ENCODE results near the gene BBX.

Gene BBX

DNA sequence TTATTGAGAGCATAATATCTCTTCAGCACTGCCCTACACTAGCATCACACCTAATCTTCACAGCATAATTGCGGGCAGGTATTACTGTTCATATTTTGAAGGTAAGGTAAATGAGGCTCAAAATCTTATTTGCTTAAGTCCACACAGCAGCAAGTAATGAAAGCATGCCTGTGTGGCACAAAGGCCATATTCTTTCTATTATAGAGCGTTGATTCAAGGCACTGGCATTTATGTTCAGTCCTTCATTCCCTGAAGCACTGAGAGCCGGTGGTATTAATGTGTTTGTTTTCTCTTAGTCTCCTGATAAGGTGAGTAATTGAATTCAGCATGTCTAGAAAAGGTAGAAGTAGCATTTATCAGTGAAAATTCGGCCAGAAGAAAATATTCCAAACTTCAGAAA is 231.2 kb downstream of the BBX start:
- no peak for DNase-seq

DNA sequence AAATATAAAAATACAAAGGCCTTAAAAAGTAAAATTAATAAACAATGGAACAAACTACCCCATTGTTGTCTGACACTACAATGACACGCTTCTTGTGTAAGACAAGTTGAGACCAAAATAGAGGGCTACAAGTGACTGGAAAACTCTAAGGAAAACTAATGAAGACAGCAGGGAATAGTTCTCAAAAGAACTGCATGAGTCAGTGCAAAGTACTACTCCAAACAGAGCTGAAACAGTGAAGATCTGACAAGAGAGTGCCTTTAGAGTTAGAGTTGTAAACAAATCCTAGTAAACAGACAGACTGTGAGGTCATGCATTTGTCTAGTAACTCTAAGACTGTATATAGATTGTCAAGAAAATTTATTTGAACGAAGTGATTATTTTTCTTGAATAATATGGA is 233.9 kb downstream of the BBX start:
- DNase-seq, result no peak

DNA sequence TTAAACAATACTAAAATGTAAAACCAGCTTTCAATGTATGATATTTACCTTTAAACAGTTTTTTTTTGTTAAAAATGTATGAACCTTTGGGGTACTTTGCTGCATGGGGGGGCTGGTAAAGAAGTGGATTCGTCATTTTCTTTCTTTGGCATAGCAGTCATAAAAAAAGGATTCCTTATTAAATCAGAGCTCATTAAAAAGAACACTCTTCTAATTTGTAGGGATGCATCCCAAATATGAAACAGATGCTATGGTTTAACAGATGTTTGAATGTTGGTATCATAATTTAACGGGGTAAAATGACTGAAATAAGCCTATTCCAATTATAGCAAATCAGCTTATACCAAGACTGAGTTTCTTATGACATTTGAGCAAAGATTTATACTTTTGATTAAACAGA is 234.4 kb downstream of the BBX start:
- DNase-seq, result no peak

DNA sequence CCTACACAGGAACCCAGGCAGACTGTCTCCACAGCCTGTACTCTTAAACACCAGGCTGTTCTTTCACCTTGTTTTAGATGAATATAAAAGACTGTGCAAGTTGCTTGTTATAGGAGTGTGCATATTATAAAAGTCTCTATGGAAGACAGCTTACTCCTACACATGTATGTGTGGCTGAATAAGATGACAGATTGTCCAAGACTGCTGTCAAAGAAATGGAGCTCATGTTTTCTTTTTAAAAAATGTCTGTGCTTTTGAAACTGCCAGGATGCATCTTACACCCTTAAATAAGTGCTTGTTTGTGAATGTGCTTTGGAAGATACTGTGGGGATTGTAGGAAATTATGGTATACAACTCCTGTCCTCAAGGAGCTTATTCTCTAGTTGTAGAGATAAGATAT is 237.4 kb downstream of the BBX start:
- DNase-seq, result no peak

DNA sequence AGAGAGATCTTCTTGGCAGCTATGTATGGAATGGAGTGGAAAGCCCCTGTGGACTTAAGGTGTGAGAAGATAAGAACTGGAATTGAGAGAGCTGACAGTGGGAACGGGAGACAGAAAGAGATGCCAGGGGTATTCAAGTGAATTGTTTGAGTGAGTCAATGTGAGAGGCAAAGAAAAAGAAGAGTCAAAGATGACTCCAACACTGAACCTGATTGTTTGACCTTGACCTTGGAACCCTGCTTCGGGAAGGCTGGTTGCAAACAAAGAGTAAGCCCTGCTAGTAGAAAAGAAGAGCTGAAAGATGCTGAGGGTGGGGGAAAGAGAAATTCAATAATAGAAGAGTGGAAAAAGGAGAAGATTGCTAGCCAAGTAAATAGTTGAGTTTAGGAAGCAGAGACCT is 238.6 kb downstream of the BBX start:
- DNase-seq, result no peak

DNA sequence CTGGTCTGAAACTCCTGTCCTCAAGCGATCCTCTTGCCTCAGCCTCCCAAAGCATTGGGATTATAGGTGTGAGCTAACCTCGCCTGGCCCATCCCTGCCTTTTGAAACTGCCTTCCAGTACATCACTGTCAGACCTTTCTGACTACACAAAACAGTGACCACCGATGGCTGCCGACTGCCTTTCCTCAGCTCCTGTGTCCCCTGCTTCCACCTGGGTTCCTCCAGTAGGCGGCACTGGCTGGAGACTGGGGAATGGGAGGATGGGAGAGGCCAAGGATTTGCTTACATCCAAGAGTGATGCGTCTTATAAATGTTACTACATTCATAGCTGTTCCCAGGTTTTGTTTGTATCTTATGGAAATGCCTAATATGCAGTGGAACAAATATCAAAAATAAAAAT is 242.8 kb downstream of the BBX start:
- no peak for DNase-seq

DNA sequence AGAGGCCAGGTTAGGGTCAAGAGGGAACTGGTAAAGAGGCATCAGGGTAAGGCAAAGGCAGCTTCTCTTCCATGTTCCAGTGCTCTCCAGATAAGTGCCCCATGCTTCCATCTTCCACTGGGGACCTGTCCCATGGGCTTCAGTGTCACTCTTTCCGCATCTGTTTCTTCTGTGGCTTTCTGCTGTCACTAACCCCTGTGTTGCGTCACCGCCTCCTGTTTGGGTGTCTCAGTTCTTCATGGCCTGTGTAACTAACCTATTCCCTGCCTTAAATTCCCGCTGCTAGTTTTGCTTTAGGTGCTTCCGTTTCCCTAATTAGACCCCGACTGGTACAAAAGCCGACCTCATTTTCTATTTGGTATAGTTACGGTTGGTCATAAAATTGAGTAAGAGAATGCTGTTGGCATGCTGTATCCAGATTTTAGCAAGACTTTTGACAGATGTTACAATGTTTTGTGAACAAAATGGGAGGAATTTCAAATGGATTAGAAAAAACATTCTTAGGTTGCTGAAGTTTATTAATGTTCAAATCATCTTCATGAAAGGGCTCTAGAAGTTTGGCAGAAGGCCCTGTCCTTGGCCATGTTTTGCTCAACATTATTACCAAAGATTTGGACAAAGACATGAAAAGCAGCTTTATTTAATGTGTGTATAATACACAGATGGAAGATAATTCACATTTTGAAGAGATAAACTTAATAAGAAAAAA is 245.3 kb downstream of the BBX start:
- DNase-seq, result no peak

DNA sequence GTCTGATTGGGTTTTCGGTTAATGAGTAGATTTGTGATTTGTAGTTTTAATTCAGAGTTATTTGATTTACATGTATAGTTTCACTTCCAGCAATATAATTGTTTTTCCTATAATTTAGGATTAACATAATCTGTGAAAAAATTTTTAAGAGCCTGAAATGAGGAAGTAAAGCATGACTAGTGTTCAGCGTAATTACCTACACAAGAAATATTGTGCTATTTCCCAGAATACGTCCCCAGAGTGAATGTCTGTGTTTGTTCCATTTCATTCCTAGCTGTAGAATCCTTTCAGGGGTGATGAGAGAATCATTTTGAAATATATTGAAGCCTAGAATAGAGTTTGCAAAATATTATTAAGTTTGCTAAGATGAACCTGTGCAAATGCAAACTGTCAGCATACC is 247.1 kb downstream of the BBX start:
- no peak for DNase-seq

DNA sequence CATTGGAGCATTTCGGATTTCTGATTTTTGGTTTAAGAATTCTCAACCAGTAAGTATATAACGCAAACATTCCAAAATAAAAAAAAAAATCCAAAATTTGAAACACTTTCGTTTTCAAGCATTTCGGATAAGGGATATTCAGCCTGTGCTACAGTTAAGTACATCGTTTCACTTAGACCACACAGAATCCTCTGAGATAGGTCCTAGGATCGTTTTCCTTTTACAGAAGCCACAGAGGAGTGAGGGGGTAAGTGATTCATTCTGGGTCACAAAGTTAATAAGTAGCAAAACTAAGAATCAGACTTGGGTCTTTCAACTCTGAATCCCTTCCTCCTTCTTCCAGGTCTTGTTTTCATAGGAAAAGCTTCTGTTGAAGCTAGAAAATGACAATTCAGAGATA is 249.3 kb downstream of the BBX start:
- DNase-seq, result no peak

DNA sequence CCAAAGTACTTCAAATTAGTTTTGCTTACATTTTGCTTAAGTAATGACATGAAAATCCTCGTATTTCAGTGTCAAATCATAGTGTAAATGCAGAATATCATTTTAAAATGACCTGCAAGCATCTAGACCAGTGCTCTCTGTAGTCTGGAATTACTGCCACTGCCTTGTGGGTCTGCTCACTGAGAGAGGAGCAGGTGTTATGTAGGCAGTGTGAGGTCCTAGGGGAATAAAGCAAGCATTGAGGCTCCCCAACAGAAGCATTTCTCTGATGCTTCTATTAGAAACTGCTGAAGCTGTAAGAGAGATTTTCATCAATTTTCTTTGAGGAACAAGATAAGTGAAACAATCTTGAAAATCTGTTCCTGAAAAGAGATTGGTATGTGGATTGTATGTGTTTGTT is 253.2 kb downstream of the BBX start:
- no peak for DNase-seq

DNA sequence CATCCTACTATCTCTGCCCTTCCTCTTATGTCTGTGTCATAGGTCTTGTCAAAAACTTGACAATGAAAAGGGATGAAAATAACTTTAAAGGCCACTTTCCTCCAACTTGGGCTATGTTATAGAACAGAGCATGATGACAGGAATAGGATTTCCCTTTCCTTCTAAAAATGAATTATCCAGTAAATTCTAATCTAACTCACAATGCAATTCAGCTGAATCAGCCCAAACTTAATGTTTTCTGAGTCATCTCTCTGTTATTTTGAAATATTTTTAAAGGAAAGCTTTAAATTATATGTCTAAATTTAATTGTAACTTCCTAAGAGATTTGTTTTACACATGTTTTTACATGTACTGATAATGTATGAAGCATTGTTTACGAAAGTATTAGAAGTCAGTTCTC is 258.5 kb downstream of the BBX start:
- no peak for DNase-seq

DNA sequence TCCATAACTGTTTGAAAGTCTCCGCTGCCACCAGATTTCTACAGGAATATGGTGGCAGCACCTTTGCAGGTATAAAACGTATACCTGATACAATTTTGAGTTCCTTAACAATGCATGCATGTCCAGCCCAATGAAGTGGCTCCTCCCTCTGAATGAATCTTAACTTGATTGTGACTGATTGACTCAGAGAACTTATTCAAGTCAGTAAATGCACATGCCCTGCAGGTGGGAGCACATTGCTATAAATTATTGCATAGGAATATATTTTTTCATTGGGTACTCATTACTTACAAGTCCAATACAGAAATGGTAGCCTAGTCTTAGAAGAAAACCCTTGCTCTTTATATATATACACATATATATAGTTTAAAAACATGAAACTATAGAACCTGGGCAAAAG is 259.3 kb downstream of the BBX start:
- DNase-seq, result no peak

DNA sequence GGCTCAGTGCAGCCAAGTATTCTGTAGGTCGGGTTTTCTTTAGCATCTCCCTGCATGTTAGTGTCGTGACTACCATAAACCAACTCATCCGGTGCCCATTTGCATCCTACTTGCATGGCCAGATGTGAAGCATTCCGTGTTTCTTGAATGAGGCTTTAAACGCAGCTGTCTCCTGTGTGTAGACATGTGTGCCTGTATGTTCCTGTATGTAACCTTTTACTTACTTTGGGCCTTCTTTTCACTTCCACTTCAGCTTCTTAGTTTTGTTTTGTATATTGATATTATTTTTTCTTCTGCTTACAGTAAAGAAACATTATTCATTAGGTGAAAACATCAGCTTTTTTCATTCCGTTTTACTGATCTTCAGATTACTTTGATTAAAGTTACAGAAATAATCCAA is 267.9 kb downstream of the BBX start:
- no peak for DNase-seq

DNA sequence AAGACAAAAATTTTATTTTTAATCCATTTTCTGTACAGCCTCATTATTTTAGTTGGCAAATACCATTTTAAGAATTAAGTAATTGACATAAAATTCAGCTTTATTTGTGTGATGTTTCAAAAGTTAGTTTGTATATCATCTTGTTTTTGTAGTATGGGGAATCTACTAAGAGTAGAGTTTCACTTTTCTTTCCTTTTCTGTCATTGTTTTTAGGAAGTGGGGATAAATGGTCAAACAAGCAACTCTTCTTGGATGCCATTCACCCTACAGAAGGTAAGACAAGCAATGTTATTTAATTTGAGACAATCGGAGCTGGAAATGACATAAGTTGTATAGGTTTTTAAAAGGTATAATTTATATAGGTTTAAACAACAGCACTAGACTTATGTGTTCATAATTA is 268.3 kb downstream of the BBX start:
- no peak for DNase-seq

DNA sequence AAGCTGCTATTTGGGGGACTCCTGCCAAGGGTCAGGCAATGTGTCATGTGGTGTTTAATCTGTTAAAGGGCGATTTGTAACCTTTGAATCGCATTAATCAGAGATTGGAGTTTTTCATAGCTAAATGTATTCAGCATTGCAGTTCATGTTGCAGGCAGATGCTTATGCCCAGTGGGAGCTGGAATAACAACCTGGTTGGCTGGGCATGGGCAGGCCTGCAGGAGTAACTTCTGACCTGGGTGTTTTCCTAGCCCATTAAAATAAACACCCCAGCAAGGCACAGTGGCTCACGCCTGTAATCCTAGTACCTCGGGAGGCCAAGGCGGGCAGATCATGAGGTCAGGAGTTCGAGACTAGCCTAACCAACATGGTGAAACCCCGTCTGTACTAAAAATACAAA is 268.7 kb downstream of the BBX start:
- no peak for DNase-seq

DNA sequence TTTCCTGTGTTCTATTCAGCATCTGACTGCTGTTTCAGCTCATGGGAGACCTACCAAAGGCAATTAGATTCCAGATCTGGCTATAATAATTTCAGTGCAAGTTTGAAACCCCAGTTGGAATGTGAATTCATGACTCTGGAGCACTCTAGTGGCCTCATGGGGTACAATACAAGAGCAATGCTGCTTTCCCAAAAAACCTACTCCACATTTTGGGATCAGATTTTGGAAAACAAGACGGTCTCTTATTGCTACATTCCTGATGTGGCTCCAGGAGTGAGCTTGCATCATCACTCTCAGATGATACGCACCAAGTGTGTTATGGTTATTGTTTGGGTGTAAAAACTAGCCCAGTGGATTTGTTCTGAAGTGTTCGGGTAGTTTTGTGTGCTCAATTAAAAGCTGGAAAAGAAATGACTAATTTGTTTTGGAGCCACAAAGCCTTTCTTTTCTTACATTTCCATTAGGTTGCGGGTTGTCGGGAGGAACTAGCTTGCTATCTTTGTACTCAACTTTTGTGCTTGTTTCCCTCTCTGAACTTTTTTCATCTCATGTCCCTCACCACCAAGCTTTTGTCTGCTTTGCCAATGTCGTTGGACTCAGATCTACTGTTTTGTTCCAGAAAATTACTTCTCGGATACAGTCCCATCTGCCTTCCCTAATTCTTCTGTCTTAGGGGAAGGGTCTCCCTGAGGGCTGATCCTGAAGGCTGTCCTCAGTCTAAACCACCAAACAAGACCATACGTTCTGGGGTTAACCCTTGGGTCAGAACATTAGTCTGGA is 272.1 kb downstream of the BBX start:
- DNase-seq, result no peak

DNA sequence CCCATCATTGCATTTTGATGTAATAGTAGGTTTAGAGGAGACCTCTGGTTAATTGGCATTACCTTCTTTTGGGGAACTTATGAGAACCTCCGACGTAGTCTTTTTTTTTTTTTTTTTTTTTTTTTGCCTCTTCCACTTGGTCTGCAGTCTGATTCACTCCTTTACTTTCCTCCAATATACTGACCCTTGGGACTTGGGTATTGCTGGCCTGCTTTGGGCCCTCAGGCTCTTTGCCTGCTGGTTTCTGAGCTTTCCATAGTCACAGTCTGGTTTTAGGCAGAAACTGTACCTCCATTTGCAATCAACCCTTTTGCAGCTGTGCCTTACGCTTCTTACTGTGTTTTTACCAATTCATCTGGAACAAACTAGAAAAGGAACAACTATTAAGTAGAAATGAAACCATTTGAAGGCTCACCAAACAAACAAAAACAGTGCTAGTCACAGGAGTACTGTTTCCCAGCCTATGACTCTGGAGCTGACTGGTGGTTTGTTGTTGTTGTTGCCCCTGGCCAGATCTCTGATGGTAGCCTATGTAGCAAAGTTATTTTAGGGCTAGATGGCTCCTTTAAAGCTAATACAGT is 272.8 kb downstream of the BBX start:
- no peak for DNase-seq

DNA sequence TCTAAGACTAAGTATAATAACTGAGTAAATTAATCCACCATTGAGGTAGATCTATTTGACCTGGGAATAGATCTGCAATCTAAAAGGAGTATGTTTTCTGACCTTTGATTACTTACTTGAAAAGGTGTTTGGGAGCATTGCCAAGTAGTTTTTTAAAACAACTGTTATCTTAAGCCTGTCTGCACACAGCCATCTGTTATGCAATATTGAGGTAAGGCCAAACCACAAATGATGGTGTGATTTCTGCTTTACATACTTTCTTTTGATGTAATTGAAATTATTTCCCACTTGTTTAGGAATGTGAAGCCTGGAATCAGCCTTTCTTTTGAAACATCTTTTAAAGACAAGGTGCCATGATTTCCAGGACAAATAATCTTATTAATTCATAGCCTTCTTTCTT is 274.0 kb downstream of the BBX start:
- no peak for DNase-seq

DNA sequence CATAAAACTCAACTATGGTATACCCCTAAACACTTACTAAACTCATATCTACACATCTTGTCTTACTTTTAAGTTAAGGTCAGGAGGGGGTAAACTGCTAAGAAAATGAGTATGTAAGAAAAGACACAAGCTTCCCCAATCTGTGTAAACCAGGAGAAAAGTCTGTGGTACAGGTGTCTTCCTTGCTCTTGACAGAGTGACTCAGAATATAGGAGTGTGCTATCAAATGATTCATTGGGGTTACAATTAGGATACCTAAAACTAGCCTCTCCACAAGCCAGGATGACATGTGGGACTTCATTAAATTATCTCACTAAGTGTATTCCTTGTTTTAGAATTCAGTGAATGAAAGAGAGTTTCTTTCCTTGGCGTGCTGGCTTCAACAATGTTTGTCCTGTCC is 274.8 kb downstream of the BBX start:
- DNase-seq, result no peak

DNA sequence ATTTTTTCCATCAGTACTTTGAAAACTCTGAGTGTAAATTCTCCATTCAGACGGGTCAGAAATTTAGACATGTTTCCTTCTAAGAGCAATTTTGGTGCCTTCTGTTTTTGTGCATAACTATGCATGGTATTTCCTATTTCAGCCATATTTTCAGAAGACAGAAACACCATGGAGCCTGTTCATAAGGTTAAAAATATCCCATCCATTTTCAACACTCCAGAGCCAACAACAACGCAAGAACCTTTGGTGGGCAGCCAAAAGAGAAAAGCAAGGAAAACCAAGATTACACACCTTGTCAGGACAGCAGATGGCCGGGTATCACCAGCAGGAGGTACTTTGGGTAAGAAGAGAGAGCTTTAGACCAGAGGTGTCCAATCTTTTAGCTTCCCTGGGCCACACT is 275.6 kb downstream of the BBX start:
- peak in 1 of 14 donors; percentile 22 for DNase-seq

DNA sequence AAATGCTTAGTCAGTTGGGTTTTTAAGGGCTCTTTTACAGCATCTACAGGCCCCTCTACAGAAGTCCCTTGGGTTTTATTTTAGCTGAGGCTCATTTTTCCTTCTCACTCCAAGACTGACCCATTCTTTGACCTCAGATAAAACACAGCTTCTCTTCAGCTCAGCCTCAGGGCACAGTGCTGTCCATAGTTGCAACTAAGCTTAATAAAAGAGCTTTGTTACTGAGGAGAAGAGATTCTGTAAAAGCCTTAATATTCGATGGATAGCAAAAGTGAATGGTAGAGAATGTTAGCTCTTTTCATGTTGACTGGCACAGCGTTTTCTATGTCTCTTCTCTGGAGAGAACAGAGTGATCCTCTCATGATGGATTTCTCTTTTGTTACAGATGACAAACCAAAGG is 277.9 kb downstream of the BBX start:
- DNase-seq, result peak in 1 of 14 donors; percentile 6

DNA sequence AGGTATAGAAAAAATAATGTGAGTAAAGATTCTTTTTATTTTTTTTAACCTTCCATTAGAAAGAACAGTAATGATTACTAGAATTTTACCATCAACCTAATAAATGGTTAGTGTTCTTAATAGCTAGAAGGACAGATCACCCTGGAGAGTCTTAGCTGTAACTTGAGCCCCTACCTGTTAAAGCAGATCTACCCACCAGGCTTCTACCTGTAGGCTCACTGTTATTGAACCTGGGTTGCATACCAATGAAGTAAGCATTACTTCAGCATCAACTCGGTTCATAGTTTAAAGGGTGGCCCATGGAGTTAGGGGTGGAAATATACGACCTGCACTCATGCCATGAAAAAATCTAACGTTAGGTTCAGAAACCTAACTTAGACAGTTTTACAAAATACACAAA is 280.4 kb downstream of the BBX start:
- DNase-seq, result no peak

DNA sequence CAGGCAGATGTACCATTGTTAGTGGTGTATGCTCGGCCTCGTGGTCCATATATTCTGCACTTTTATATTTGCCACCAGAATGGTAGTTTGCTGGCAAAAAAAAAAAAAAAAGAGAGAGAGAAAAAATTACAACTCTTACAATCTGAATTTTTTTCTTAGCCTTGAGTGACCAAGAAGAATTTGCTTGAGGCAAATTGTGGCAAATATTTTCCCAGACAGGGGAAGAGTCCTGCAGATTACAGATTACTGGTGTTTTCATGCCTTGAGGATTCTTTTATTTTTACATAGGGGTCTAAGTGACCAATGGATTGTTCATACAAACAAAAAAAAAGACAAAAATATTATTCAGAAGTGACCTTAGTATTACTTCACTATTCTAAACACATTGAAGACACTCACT is 283.3 kb downstream of the BBX start:
- no peak for DNase-seq

DNA sequence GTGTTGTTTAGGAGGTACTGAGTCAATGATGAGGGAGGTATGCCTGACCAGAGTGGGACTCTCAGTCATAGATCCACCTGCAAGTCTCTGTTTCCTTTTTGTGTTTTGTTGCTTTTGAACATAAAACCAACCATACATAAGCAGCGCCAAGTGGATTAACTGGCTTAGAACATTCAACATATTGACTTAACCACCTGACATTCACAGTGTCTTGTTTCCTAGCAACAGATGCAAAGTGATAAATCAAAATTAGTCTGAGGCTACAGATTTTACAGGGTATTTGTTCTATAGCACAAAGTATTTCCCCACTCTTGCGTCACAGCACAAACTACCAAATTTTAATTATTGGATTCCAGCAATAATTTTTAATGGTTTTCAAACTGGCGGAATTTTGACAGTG is 283.8 kb downstream of the BBX start:
- no peak for DNase-seq

Measured in C1 segment of cervical spinal cord (tissue), 14 donors.